Measurements from ENCODE around the gene KCNMA1. TPM values are rescaled to one million over a fixed set of nuclear protein-coding genes. Genes with fewer than 3 reads are reported as not detected.

Gene KCNMA1
- total RNA-seq, 2 donors from 2014 or later: 5.9 to 9.3 TPM

DNA sequence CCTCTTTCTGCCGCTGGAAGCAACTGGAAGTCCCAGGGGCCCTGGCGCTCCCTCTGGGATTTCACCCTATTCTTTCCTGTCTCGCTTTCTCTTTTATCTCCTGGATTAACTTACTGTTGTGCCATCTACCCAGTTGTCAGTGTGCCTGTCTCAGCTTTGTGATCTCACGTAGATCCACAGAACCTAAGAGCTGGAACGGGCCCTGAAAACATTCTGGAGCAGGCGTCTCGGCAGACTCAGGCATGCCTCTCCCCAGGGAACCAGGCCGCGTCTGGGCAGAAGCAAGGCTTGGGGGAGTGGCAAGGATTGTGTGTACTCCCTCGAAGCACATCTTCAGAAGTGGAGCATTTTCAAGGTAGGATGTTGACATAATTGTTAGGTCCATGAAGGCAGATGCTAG is 87.2 kb downstream of the KCNMA1 start:
- Histone ChIP-seq H3K9me3 (no peaks in the 10 kb centered on the region), H3K27me3 (no peaks in the 10 kb centered on the region), H3K4me3 (no peak overlapping the region), H3K27ac (no peak overlapping the region), H3K36me3 (replicated peaks in 1 of 2; ENCODE audit: insufficient read depth in 1 of 2, low read depth in 2 of 2) (no peaks in the 10 kb centered on the region), H3K4me1 (no peaks in the 10 kb centered on the region)
- WGBS, 2 donors: 87 to 90% methylated on average over 10 of the region's 10 CpGs
- intact Hi-C loops (cut with DNase I): no loop called here
- TF ChIP-seq POLR2A (IDR thresholded peaks at IDR 0.05): no peak
- TF ChIP-seq, protein P1, sequence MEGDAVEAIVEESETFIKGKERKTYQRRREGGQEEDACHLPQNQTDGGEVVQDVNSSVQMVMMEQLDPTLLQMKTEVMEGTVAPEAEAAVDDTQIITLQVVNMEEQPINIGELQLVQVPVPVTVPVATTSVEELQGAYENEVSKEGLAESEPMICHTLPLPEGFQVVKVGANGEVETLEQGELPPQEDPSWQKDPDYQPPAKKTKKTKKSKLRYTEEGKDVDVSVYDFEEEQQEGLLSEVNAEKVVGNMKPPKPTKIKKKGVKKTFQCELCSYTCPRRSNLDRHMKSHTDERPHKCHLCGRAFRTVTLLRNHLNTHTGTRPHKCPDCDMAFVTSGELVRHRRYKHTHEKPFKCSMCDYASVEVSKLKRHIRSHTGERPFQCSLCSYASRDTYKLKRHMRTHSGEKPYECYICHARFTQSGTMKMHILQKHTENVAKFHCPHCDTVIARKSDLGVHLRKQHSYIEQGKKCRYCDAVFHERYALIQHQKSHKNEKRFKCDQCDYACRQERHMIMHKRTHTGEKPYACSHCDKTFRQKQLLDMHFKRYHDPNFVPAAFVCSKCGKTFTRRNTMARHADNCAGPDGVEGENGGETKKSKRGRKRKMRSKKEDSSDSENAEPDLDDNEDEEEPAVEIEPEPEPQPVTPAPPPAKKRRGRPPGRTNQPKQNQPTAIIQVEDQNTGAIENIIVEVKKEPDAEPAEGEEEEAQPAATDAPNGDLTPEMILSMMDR (IDR thresholded peaks at IDR 0.05): no peak
- ATAC-seq (no peak), DNase-seq (no peak)

DNA sequence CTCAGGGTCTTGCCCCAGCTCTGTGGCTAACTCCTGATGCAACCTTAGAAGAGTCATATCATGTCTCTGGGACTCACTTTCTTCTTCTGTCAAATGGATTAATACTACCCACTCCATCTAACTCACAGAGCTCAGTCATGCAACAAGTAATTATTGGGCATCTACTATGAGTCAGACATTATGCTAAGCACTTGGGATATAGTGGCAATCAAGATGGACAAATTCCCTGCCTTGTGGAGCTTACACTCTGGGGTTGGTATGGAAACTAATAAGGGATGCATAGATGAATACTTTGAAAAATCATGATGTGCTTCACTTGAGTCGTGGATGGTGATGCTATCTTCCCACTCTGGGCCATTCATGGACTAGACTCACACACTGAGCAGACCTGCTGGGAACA is 88.9 kb downstream of the KCNMA1 start:
- Histone ChIP-seq H3K4me1 (no peaks in the 10 kb centered on the region), H3K27ac (no peak overlapping the region), H3K4me3 (no peak overlapping the region), H3K27me3 (no peaks in the 10 kb centered on the region), H3K36me3 (replicated peaks in 1 of 2; ENCODE audit: insufficient read depth in 1 of 2, low read depth in 2 of 2) (no peaks in the 10 kb centered on the region), H3K9me3 (no peaks in the 10 kb centered on the region)
- no peak for ATAC-seq
- intact Hi-C loops (cut with DNase I): no loop called here
- no peak for DNase-seq
- TF ChIP-seq, protein P1 (IDR thresholded peaks at IDR 0.05): no peak
- TF ChIP-seq POLR2A (IDR thresholded peaks at IDR 0.05): no peak
- 56 to 77% methylated on average over 1 of the region's 1 CpG for WGBS, 2 donors

GRCh38 chr10:77548157-77548556 is 89.5 kb downstream of the KCNMA1 start:
- DNase-seq: no peak
- TF ChIP-seq POLR2A (IDR thresholded peaks at IDR 0.05): no peak
- TF ChIP-seq, protein P1 (IDR thresholded peaks at IDR 0.05): no peak
- H3K36me3 ChIP-seq (replicated peaks in 1 of 2; ENCODE audit: insufficient read depth in 1 of 2, low read depth in 2 of 2): no peaks in the 10 kb centered on the region
- H3K4me3 ChIP-seq: no peak overlapping the region
- no peaks in the 10 kb centered on the region for H3K27me3 ChIP-seq
- no peaks in the 10 kb centered on the region for H3K9me3 ChIP-seq
- ATAC-seq: no peak
- intact Hi-C loops (cut with DNase I): no loop called here
- H3K27ac ChIP-seq: no peak overlapping the region
- 94 to 98% methylated on average over 3 of the region's 3 CpGs for WGBS, 2 donors
- H3K4me1 ChIP-seq: no peaks in the 10 kb centered on the region

DNA sequence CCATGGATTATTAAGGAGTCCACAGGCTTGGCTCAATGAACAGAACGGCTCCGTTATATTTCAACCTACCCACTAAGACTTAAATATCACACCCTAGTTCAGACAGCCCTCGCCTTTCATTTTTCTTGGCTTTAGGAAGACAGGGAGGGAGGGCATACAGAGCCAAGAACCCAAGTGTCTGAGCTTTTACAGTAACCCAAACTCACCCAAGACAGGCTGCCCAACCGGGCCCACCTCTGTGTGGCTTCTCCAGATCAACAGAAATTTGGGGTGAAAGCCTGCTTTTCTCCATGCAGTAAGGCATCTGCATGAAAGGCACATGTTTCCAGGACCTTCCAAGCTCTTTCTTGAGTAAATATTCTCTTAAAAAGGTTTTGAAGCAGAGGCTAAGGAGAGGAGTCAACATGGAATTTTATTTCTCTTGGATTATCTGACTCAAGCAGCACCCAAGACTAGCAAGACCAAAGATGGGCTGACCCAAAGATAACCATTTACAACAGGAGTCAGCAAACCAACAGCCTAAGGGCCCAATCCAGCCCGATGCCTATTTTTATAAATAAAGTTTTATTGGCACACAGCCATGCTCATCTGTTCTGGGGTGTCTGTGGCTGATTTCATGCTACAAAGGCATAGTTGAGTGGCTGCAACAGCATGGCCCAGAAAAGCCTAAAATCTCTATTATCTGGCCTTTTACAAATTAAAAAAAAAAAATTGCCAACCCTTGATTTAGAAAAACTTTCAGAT is 90.1 kb downstream of the KCNMA1 start:
- Histone ChIP-seq H3K9me3 (no peaks in the 10 kb centered on the region), H3K27me3 (no peaks in the 10 kb centered on the region), H3K4me1 (no peaks in the 10 kb centered on the region), H3K36me3 (replicated peaks in 1 of 2; ENCODE audit: insufficient read depth in 1 of 2, low read depth in 2 of 2) (no peaks in the 10 kb centered on the region), H3K27ac (no peak overlapping the region), H3K4me3 (no peak overlapping the region)
- no peak for DNase-seq
- TF ChIP-seq POLR2A (IDR thresholded peaks at IDR 0.05): no peak
- TF ChIP-seq, protein P1 (IDR thresholded peaks at IDR 0.05): no peak
- WGBS, 2 donors: 80 to 90% methylated on average over 5 of the region's 5 CpGs
- ATAC-seq: no peak
- intact Hi-C loops (cut with DNase I): no loop called here

GRCh38 chr10:77546042-77546441 is 91.6 kb downstream of the KCNMA1 start:
- ATAC-seq (no peak), DNase-seq (no peak)
- TF ChIP-seq, protein P1 (IDR thresholded peaks at IDR 0.05): no peak
- TF ChIP-seq POLR2A (IDR thresholded peaks at IDR 0.05): no peak
- WGBS, 2 donors: 100% methylated on average over 1 of the region's 1 CpG
- Histone ChIP-seq H3K36me3 (replicated peaks in 1 of 2; ENCODE audit: insufficient read depth in 1 of 2, low read depth in 2 of 2) (no peaks in the 10 kb centered on the region), H3K4me3 (no peak overlapping the region), H3K4me1 (no peaks in the 10 kb centered on the region), H3K9me3 (no peaks in the 10 kb centered on the region), H3K27me3 (no peaks in the 10 kb centered on the region), H3K27ac (no peak overlapping the region)
- intact Hi-C loops (cut with DNase I): no loop called here
